Epithelial cell of proximal tubule (primary cell): Measurements from ENCODE around the gene CRYGC. TPM values are rescaled to one million over a fixed set of nuclear protein-coding genes. Genes with fewer than 3 reads are reported as not detected.

Experiments used
- DNase-seq: peaks from one replicate; pipeline ENCODE4 v3.0.0-alpha.2; 2011; ENCODE audit warnings: low read depth
- H3K4me3 ChIP-seq: 2 replicates; pipeline ENCODE4 v1.5.1; 2011; ENCODE audit warnings: low read depth, mild to moderate bottlenecking, low read length
- total RNA-seq: library from RNA; depleted of rRNA; stranded (reverse); fragments of >200 nt; gene quantifications from 2 replicates; pipeline ENCODE4 v1.2.3, GENCODE V29; 2015
- TF ChIP-seq, protein P1 (sequence below): conservative IDR thresholded peaks from 2 replicates; pipeline ENCODE4 v1.5.1; 2012; ENCODE audit warnings: low read depth, mild to moderate bottlenecking, low read length

CRYGC gene
- total RNA-seq, 1 donor from 2014 or later = not detected

DNA sequence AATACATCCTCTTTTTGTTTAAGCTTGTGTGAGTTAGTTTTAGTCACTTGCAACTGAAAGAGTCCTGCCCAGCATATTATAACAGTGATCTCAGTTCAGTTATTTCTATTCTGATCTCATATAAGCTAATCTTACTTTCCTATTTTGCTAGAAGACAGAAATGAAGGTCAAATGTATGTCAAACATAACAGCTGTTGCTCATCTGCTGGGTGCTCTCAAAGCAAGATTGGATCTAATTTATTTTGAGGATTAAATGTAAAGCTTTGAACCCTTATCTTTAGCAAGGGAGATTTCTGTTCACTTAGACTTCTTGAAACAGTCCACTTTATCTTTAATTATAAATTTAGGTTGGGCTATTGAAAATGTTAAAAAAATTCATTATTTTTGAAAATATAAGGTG, 36.5 kb downstream of the CRYGC start:
- H3K4me3 ChIP-seq = no peak overlapping the region
- TF ChIP-seq, protein P1, sequence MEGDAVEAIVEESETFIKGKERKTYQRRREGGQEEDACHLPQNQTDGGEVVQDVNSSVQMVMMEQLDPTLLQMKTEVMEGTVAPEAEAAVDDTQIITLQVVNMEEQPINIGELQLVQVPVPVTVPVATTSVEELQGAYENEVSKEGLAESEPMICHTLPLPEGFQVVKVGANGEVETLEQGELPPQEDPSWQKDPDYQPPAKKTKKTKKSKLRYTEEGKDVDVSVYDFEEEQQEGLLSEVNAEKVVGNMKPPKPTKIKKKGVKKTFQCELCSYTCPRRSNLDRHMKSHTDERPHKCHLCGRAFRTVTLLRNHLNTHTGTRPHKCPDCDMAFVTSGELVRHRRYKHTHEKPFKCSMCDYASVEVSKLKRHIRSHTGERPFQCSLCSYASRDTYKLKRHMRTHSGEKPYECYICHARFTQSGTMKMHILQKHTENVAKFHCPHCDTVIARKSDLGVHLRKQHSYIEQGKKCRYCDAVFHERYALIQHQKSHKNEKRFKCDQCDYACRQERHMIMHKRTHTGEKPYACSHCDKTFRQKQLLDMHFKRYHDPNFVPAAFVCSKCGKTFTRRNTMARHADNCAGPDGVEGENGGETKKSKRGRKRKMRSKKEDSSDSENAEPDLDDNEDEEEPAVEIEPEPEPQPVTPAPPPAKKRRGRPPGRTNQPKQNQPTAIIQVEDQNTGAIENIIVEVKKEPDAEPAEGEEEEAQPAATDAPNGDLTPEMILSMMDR = no peak
- no peak for DNase-seq

DNA sequence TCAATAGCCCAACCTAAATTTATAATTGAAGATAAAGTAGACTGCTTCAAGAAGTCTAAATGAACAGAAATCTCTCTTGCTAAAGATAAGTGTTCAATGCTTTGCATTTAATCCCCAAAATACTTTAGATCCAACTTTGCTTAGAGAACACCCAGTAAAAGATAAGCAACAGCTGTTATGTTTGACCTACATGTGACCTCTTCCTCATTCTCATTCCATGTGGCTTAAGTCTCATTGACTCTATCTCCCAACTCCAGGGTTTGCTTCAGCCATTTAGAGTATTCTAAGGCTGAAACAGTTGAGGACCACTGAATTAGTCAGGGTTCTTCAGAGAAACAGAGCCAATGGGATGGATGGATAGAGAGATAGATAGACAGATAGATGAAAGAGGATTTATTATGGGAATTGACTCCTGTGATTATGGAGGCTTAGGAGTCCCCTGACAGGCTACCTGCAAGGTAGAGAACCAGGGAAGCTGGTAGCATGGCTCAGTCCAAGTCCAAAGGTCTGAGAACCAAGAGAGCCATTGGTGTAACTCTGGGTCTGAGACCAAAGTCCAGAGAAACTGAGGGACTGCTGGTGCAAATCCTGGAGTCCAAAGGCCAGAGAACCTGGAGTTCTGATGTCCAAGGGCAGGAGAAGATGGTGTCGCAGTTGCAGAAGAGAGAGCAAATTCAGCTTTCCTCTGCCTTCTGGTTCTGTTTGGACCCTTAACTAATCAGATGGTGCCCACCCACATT, 37.4 kb downstream of the CRYGC start:
- H3K4me3 ChIP-seq = no peak overlapping the region
- TF ChIP-seq, protein P1 = no peak
- DNase-seq = no peak

DNA sequence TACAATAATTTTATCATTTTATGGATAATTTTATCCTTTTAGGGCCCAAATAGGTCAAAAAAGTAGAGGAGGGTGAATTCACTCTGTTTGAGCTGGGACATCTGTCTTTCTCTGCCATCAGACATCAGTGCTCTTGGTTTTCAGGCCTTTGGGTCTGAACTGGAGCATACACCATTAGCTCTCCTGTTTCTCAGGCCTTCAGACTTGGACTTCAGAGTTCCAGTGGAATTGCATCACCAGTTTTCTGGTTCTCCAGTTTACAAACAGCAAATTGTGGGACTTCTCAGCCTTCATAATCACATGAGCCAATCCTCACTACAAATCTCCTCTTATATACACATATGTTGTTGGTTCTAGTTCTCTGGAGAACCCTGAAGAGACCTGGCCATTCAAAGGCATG, 39.2 kb downstream of the CRYGC start:
- H3K4me3 ChIP-seq = no peak overlapping the region
- no peak for DNase-seq
- TF ChIP-seq, protein P1 = no peak

DNA sequence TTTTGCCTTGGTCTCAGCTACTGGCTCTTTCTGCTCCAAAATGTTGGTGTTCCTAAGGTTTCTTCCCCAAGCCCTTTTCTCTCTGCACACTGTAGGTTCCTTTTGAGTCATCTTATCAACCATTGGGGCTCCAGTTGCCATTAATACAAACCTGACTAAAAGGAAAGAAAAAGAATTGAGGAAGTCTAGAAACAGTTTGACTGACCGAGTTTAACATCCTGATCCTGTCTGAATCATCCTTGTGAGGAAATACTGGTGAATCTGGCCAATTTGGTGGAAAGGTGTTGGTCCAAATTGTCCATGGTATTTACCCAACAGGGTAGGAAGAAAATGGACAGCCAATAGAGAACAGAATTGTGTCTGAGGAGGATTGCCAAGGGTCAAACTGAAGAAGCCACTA, 43.6 kb downstream of the CRYGC start:
- H3K4me3 ChIP-seq = no peak overlapping the region
- DNase-seq = no peak
- TF ChIP-seq, protein P1 = no peak

DNA sequence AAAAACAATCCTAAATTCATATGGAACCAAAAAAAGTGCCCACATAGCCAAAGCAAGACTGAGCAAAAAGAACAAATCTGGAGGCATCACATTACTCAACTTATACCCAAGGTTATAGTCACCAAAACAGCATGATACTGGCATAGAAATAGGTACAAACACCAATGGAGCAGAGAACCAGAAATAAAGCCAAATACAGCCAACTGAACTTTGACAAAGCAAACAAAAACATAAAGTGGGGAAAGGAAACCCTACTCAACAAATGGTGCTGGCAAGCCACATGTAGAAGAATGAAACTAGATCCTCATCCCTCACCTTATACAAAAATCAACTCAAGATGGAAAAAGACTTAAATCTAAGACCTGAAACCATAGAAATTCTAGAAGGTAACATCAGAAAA, 45.8 kb downstream of the CRYGC start:
- no peak overlapping the region for H3K4me3 ChIP-seq
- TF ChIP-seq, protein P1 = no peak
- DNase-seq = no peak

Other genes with a start within 250 kb of the CRYGC start
- 2.5 and 3.2 TPM in 2 replicates for gene PLEKHM3, start 104.3 kb downstream of the CRYGC start, total RNA-seq
- gene CRYGD, start 5.3 kb downstream of the CRYGC start, total RNA-seq = not detected in 2 replicates
- not detected in 2 replicates for gene CRYGB, start 16.3 kb upstream of the CRYGC start, total RNA-seq
- not detected in 2 replicates for gene CRYGA, start 33.8 kb upstream of the CRYGC start, total RNA-seq
- not detected in 2 replicates for gene C2orf80, start 60.2 kb upstream of the CRYGC start, total RNA-seq
- gene IDH1, start 125.2 kb upstream of the CRYGC start, total RNA-seq = 93.1 and 113 TPM in 2 replicates
- gene PIKFYVE, start 136.4 kb upstream of the CRYGC start, total RNA-seq = 10.8 and 13.8 TPM in 2 replicates